DND-41 (cell line): ENCODE measurements around the gene ENDOD1.

Experiments used
- ATAC-seq: fragments of 200-7000 bp; cut with Tn5 transposase; 3 replicates; pipeline ENCODE4 v1.9.1; 2021; ENCODE audit warnings: low read depth; ENCODE audit not compliant: insufficient read depth
- DNase-seq: peaks from one replicate; pipeline ENCODE4 v3.0.0-alpha.2; 2020
- H2AFZ ChIP-seq: 2 replicates; pipeline ENCODE4 v1.6.0; 2012; ENCODE audit warnings: low read depth, low read length
- H3K27ac ChIP-seq: 2 replicates; pipeline ENCODE4 v1.5.1; 2012; ENCODE audit warnings: low read length, inconsistent platforms
- H3K27me3 ChIP-seq: fragments of 200-600 bp; sonication (generic); 2 replicates; pipeline ENCODE4 v1.6.0; 2012; ENCODE audit warnings: low read length, mild to moderate bottlenecking, inconsistent platforms; ENCODE audit not compliant: insufficient read depth, poor library complexity
- H3K36me3 ChIP-seq: 2 replicates; pipeline ENCODE4 v1.5.1; 2012; ENCODE audit warnings: low read length, inconsistent platforms; ENCODE audit not compliant: insufficient read depth
- H3K4me1 ChIP-seq: 2 replicates; pipeline ENCODE4 v1.5.1; 2012; ENCODE audit warnings: mild to moderate bottlenecking, low read length; ENCODE audit not compliant: insufficient read depth
- H3K4me2 ChIP-seq: 2 replicates; pipeline ENCODE4 v1.6.0; 2012; ENCODE audit warnings: mild to moderate bottlenecking, moderate library complexity, low read length, inconsistent platforms; ENCODE audit not compliant: insufficient read depth
- H3K4me3 ChIP-seq, 2 experiments: fragments of 200-600 bp in 1 of 2; shearing (Covaris generic) in 1 of 2; 2 replicates each; pipeline ENCODE4 v1.5.1; 2012 to 2016; ENCODE audit warnings: inconsistent platforms in 2 of 2, low read length in 2 of 2, mild to moderate bottlenecking in 2 of 2, low read depth in 1 of 2, moderate library complexity in 1 of 2
- H3K79me2 ChIP-seq: 2 replicates; pipeline ENCODE4 v1.6.0; 2012; ENCODE audit warnings: low read length, inconsistent platforms; ENCODE audit not compliant: insufficient read depth
- H3K9ac ChIP-seq: 2 replicates; pipeline ENCODE4 v1.6.0; 2012; ENCODE audit warnings: low read depth, mild to moderate bottlenecking, inconsistent platforms, low read length, moderate library complexity
- H3K9me3 ChIP-seq: 2 replicates; pipeline ENCODE4 v1.5.1; 2012; ENCODE audit warnings: low read length, moderate library complexity, mild to moderate bottlenecking, inconsistent platforms; ENCODE audit not compliant: insufficient read depth, severe bottlenecking
- H4K20me1 ChIP-seq: 2 replicates; pipeline ENCODE4 v1.6.0; 2012; ENCODE audit warnings: low read length; ENCODE audit not compliant: insufficient read depth
- CTCF ChIP-seq: IDR thresholded peaks from 2 replicates; pipeline ENCODE4 v1.5.1; 2012; ENCODE audit warnings: borderline replicate concordance, low read length, moderate library complexity, mild to moderate bottlenecking; ENCODE audit not compliant: poor library complexity, severe bottlenecking; ENCODE audit errors: extremely low read depth
- EZH2 ChIP-seq: IDR thresholded peaks from 3 replicates; pipeline ENCODE4 v1.6.1; 2012; ENCODE audit warnings: borderline replicate concordance, low read depth, mild to moderate bottlenecking, moderate library complexity, low read length, inconsistent platforms; ENCODE audit not compliant: severe bottlenecking

ENDOD1 gene

GRCh38 chr11:95082576-95083001, 7.1 kb upstream of the ENDOD1 start:
- peaks cover 3% of the 10 kb centered on the region for H3K27me3 ChIP-seq
- H3K4me2 ChIP-seq = no peak overlapping the region
- no peak overlapping the region for H3K27ac ChIP-seq
- H2AFZ ChIP-seq = no peak overlapping the region
- no peak for TF ChIP-seq CTCF
- no peak for TF ChIP-seq EZH2
- peaks cover 4% of the 10 kb centered on the region for H3K4me1 ChIP-seq
- no peak overlapping the region for H3K9ac ChIP-seq
- H3K79me2 ChIP-seq = no peaks in the 10 kb centered on the region
- no peaks in the 10 kb centered on the region for H3K36me3 ChIP-seq
- DNase-seq (no peak), ATAC-seq (no peak)
- H3K4me3 ChIP-seq = no peak overlapping the region
- H4K20me1 ChIP-seq = no peaks in the 10 kb centered on the region
- H3K9me3 ChIP-seq = no peaks in the 10 kb centered on the region

GRCh38 chr11:95084509-95084908, 5.1 kb upstream of the ENDOD1 start:
- ATAC-seq = no peak
- H3K27ac ChIP-seq = no peak overlapping the region
- H3K4me1 ChIP-seq = peaks cover 14% of the 10 kb centered on the region
- H3K9ac ChIP-seq = no peak overlapping the region
- TF ChIP-seq CTCF = no peak
- TF ChIP-seq EZH2 = no peak
- no peaks in the 10 kb centered on the region for H3K79me2 ChIP-seq
- no peak for DNase-seq
- no peak overlapping the region for H2AFZ ChIP-seq
- no peak overlapping the region for H3K4me2 ChIP-seq
- H3K36me3 ChIP-seq = no peaks in the 10 kb centered on the region
- no peaks in the 10 kb centered on the region for H3K9me3 ChIP-seq
- peaks cover 3% of the 10 kb centered on the region for H3K27me3 ChIP-seq
- H4K20me1 ChIP-seq = no peaks in the 10 kb centered on the region
- no peak overlapping the region for H3K4me3 ChIP-seq

GRCh38 chr11:95085117-95085816, 4.4 kb upstream of the ENDOD1 start:
- ATAC-seq = no peak
- Histone ChIP-seq H3K27ac (no peak overlapping the region), H3K9ac (no peak overlapping the region), H4K20me1 (no peaks in the 10 kb centered on the region), H3K4me2 (no peak overlapping the region), H3K27me3 (peaks cover 3% of the 10 kb centered on the region), H3K36me3 (no peaks in the 10 kb centered on the region), H3K79me2 (no peaks in the 10 kb centered on the region), H3K4me3 (no peak overlapping the region), H2AFZ (no peak overlapping the region), H3K4me1 (peaks cover 17% of the 10 kb centered on the region), H3K9me3 (no peaks in the 10 kb centered on the region)
- DNase-seq = no peak
- TF ChIP-seq EZH2 = no peak
- TF ChIP-seq CTCF = no peak

GRCh38 chr11:95086151-95086550, 3.5 kb upstream of the ENDOD1 start:
- Histone ChIP-seq H3K27ac (no peak overlapping the region), H3K36me3 (no peaks in the 10 kb centered on the region), H3K27me3 (peaks cover 3% of the 10 kb centered on the region), H3K9ac (no peak overlapping the region), H3K79me2 (no peaks in the 10 kb centered on the region), H4K20me1 (no peaks in the 10 kb centered on the region), H2AFZ (no peak overlapping the region), H3K4me1 (peaks cover 26% of the 10 kb centered on the region), H3K4me3 (no peak overlapping the region), H3K4me2 (no peak overlapping the region), H3K9me3 (no peaks in the 10 kb centered on the region)
- DNase-seq (no peak), ATAC-seq (no peak)
- TF ChIP-seq EZH2 = no peak
- no peak for TF ChIP-seq CTCF
